Activated CD4-positive, alpha-beta T cell treated with anti-CD3 and anti-CD28 coated beads for 48 hours (primary cell): ENCODE data around the gene MKNK1.

Source experiments
- DNase-seq: peaks from one replicate; pipeline ENCODE4 v3.0.0-alpha.2; 2020

The MKNK1 gene

GRCh38 chr1:46520063-46520911, 83.8 kb downstream of the MKNK1 start:
- no peak for DNase-seq

- no peak for DNase-seq
These were observed 84.9 kb downstream of the MKNK1 start for GRCh38 chr1:46519209-46519608.

GRCh38 chr1:46517932-46518498, 86.1 kb downstream of the MKNK1 start:
- no peak for DNase-seq

GRCh38 chr1:46517010-46517600, 87.0 kb downstream of the MKNK1 start:
- no peak for DNase-seq

- no peak for DNase-seq
These were observed 87.7 kb downstream of the MKNK1 start for GRCh38 chr1:46516200-46516950.

GRCh38 chr1:46515576-46515975, 88.5 kb downstream of the MKNK1 start:
- no peak for DNase-seq

- DNase-seq: no peak
These were observed 90.5 kb downstream of the MKNK1 start for GRCh38 chr1:46513536-46513935.

GRCh38 chr1:46512792-46513190, 91.3 kb downstream of the MKNK1 start:
- DNase-seq: no peak

GRCh38 chr1:46512135-46512791, 91.8 kb downstream of the MKNK1 start:
- DNase-seq: no peak

- no peak for DNase-seq
These were observed 93.1 kb downstream of the MKNK1 start for GRCh38 chr1:46510998-46511365.

- DNase-seq: no peak
These were observed 93.6 kb downstream of the MKNK1 start for GRCh38 chr1:46510341-46510997.

GRCh38 chr1:46508757-46509156, 95.3 kb downstream of the MKNK1 start:
- no peak for DNase-seq
